ENCODE data around the gene STAT5B. TPM values are rescaled to one million over a fixed set of nuclear protein-coding genes. Genes with fewer than 3 reads are reported as not detected.

The STAT5B gene
- total RNA-seq, 1 experiment from 2014 or later: 42.9 TPM

DNA sequence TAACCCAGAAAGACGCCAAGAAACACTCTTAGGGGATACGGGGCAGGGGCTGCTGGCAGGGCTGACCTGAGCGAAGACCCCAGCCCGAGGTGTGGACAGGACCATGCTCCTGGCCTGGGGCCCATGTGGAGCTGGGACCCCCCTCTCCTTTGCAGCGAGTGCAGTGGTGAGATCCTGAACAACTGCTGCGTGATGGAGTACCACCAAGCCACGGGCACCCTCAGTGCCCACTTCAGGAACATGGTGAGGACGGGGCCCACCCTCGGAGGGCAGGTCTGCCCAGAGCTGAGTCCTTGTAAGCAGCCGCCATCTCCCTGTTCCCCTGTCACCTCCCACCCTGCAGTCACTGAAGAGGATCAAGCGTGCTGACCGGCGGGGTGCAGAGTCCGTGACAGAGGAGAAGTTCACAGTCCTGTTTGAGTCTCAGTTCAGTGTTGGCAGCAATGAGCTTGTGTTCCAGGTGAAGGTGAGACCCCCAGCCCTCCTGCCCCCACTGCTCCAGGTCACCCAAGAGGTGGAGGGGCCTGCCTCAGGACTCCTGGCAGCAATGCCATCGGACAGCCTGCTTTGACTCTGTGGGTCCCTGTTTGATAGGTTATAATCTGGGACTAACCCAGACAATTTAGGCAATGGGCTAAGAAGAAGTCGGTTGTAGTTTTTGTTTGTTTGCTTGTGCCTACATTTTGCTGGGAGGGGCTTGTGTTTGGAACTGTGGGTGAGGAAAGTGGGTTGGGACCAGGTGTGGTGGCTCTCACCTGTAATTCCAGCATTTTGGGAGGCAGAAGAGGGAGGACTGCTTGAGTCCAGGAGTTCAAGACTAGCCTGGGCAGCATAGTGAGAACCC is 28.2 kb upstream of the STAT5B start:
- no peaks in the 10 kb centered on the region for H4K20me1 ChIP-seq (ENCODE audit: control insufficient read depth, insufficient read depth, insufficient read length)
- no peak overlapping the region; the same call in 1 of the 2 replicates for H2BK15ac ChIP-seq (ENCODE audit: low read depth, low read length)
- H2BK120ac ChIP-seq (ENCODE audit: low read depth, low read length, poor library complexity, severe bottlenecking): no peak overlapping the region
- no peak overlapping the region for H3T11ph ChIP-seq (ENCODE audit: low read length)
- no peaks in the 10 kb centered on the region for H3K27me3 ChIP-seq (ENCODE audit: insufficient read depth, low read length)
- no peak overlapping the region for H3K18ac ChIP-seq (ENCODE audit: insufficient read length, low read depth, low read length)
- Mint-ChIP-seq H3K27ac (peak overlapping the region in 1 of 3 experiments; percentile 22; a peak in 1 of 7 replicates), H3K9me3 (no peaks in the 10 kb centered on the region), H3K27me3 (ENCODE audit: low read depth) (peaks cover 5% of the 10 kb centered on the region), H3K36me3 (ENCODE audit: insufficient read depth in 1 of 3, low read depth in 3 of 3) (peaks cover 0 to 3% (median 0%) of the 10 kb centered on the region in 3 experiments; a peak in 2 of 7 replicates), H3K4me1 (peaks cover 4 to 6% of the 10 kb centered on the region in 2 experiments; a peak in 3 of 4 replicates), H3K4me3 (no peak overlapping the region)
- H3K4ac ChIP-seq (ENCODE audit: low read depth, low read length): no peak overlapping the region
- TF ChIP-seq, protein P1, sequence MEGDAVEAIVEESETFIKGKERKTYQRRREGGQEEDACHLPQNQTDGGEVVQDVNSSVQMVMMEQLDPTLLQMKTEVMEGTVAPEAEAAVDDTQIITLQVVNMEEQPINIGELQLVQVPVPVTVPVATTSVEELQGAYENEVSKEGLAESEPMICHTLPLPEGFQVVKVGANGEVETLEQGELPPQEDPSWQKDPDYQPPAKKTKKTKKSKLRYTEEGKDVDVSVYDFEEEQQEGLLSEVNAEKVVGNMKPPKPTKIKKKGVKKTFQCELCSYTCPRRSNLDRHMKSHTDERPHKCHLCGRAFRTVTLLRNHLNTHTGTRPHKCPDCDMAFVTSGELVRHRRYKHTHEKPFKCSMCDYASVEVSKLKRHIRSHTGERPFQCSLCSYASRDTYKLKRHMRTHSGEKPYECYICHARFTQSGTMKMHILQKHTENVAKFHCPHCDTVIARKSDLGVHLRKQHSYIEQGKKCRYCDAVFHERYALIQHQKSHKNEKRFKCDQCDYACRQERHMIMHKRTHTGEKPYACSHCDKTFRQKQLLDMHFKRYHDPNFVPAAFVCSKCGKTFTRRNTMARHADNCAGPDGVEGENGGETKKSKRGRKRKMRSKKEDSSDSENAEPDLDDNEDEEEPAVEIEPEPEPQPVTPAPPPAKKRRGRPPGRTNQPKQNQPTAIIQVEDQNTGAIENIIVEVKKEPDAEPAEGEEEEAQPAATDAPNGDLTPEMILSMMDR (conservative IDR thresholded peaks at IDR 0.05): no peak
- H3K9ac ChIP-seq (ENCODE audit: extremely low read depth, insufficient read length, low read length): no peak overlapping the region
- H3K9me3 ChIP-seq (ENCODE audit: control insufficient read depth, low read depth, low read length): no peaks in the 10 kb centered on the region
- H3K79me2 ChIP-seq (ENCODE audit: insufficient read depth, low read length): no peaks in the 10 kb centered on the region
- H2AFZ ChIP-seq (ENCODE audit: low read length): no peak overlapping the region
- H4K91ac ChIP-seq (ENCODE audit: insufficient read length, low read depth, low read length): no peak overlapping the region
- no peak overlapping the region for H2BK5ac ChIP-seq (ENCODE audit: insufficient read length, low read length)
- H2AK5ac ChIP-seq (ENCODE audit: insufficient read length, low read length): no peak overlapping the region
- H3K23me2 ChIP-seq (ENCODE audit: insufficient read length, low read depth, low read length, poor library complexity, severe bottlenecking): no peaks in the 10 kb centered on the region
- H3K56ac ChIP-seq (ENCODE audit: insufficient read length, low read depth, low read length): no peak overlapping the region
- H3K23ac ChIP-seq (ENCODE audit: insufficient read length, low read depth, low read length): no peak overlapping the region
- H3K27ac ChIP-seq (ENCODE audit: insufficient read length, low read depth, low read length): no peak overlapping the region
- no peak overlapping the region for H4K8ac ChIP-seq (replicated peaks; ENCODE audit: insufficient read length, low read depth, low read length)
- H4K5ac ChIP-seq (ENCODE audit: insufficient read length, low read depth, low read length): no peak overlapping the region
- H3K79me1 ChIP-seq (ENCODE audit: insufficient read depth, low read depth, low read length, poor library complexity, severe bottlenecking): no peaks in the 10 kb centered on the region
- H3K4me1 ChIP-seq (ENCODE audit: insufficient read depth, low read length): no peaks in the 10 kb centered on the region
- H2BK20ac ChIP-seq (ENCODE audit: low read depth, low read length, poor library complexity, severe bottlenecking): no peak overlapping the region
- no peak for DNase-seq
- H3K4me2 ChIP-seq (ENCODE audit: insufficient read depth, insufficient read length, low read length): no peak overlapping the region
- no peak overlapping the region for H2BK12ac ChIP-seq (ENCODE audit: insufficient read length, low read depth, low read length)
- no CpG with 5 or more reads among the region's 16 CpGs for WGBS (ENCODE audit: extremely low coverage, insufficient read length, low lambda C conversion rate)
- no peak overlapping the region for H3K14ac ChIP-seq (ENCODE audit: insufficient read depth, low read length)

All from H9 (cell line).